HG03159 (cell line): ENCODE results near the gene GAST.
"Not testable (repeated sequence)": the region's sequence is repeated elsewhere in the genome, so short reads cannot be mapped to it uniquely, and the experiment has no call there.

ENCODE experiments used
- ATAC-seq: cut with Tn5 transposase; IDR thresholded peaks from one replicate; pipeline ENCODE4 v1.9.1; 2021; ENCODE audit warnings: mild to moderate bottlenecking, moderate library complexity; ENCODE audit not compliant: unreplicated experiment

The GAST gene, protein sequence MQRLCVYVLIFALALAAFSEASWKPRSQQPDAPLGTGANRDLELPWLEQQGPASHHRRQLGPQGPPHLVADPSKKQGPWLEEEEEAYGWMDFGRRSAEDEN

DNA sequence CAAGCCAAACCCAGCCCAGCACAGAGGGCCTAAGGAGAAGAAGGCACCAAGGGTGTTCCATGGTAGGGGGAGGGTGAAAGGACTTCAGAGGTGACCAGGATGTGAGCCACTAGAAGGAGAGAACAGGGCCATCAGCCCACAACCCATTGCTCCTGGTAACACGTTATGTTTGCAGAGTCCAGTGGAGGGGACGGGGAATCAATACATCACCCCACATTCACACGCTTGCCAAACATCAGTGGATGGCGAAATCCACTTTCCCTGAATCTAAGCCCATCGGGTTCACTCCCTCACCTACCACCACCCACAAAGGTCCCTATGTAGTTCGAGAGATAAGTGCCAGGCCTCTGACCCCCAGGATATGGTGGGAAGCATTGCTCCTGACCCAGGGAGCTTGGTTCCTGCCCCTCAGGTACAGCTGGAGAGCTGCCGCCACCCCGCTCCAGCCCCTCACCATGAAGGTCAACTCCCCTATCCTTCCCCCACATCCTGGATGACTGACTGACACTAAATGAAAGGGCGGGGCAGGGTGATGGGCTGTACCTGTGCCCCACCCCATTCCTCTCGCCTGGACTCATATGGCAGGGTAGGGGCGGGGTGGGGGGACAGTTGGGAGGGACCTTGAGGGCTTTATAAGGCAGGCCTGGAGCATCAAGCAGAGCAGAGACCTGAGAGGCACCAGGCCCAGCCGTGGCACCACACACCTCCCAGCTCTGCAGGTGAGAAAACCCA, at the start of gene GAST:
GAST (plus strand) TSS at position 663 of the 732 bp plus-strand sequence. CDS start 3,106 bp downstream, outside the sequence.
- ATAC-seq = no peak

DNA sequence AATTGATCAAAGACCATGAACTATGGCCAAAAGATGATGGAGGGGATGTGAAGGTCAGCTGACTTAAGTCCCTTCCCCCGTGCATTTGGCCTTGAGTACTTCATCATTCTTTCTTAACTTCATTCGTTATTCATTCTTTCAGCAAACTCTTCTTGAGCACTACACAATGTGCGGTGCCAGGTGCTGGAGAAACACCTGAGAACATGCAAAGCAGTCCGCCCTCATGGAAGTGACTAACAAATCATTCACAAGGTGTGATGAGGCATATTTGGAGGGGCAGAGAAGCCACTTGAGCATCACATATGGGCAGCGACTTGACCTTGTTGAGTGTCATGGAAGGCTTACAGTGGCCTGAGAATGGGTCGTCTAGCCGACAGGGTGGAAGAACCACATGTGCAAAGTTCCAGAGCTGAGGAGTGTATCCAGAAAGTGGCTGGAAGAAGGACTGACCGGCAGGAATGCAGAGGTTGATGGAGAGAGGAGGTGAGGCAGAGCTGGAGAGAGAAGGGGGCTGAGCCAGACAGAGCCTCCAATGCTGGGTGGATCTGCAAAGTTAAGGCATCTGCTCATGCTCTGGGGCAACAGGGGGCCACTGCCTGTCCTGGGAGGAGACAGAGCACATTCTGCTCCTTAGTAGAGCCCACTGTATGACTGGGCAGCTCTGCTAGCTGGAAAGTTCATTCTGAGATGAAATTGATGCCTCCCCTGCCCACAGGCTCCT, 48.5 kb upstream of the GAST start:
- ATAC-seq = no peak

GRCh38 chr17:41664172-41664457, 48.0 kb upstream of the GAST start:
- ATAC-seq = no peak

DNA sequence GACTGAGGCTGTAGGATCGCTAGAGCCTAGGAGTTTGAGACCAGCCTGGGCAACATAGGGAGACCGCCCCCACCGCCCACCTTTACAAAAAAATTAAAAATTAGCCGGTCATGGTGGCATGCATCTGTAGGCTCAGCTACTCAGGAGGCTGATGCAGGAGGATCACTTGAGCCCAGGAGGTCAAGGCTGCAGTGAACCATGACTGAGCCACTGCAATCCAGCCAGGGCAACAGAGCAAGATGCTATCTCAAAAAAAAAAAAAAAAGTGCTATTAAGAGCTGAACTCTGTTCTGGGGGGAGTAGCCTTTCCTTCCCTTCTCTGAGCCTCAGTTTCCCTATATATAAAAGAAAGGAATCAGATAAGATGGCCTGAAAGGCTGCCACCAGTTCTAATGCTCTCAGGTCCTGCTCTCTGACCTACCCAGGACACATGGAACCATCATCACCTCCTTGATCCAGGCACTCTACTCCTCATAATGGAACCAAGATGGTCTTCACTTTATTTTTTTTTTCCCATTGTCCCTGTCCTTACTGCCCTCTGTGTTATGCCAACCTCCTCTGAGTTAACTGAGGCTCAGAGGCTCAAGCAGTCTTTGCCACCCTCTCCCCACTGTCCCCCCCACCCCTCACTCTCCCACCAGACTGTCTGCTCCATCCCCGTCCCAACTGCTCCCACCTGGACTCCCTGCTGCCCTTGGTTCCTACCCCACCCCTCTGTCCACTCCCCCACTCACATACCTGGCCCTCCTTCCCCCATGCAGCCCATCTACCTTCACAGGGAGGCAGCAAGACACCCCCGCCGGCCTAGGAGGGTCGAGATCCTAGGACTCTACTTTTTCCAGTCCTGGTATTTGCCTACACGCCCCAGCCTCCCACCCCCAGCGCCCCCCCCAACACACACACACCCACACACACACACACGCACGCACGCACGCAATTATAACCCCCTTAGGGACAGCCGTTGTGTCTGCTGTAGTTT, 47.3 kb upstream of the GAST start:
- no peak for ATAC-seq

- ATAC-seq = peak; percentile 58
Observed at GRCh38 chr17:41665566-41666236, 46.4 kb upstream of the GAST start.

DNA sequence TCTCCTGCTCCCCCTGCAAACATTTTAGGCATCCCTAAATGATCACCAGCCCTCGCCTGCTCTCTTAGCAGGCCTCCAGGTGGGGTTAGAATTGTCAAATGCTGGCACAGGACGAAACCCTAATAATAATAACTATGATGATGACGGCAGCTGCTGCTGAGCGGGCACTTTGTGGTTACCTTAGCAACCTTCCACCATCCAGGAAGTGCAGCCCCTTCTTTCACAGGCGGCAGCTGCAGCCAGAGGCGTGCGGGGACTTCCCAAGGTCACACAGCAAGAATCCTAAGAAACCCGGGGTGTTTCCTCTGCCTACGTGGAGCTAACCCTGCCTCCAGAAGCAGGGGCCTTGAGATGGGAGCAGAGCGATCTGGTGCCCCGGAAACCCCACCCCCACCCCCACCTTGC, 45.9 kb upstream of the GAST start:
- peak; percentile 36 for ATAC-seq

DNA sequence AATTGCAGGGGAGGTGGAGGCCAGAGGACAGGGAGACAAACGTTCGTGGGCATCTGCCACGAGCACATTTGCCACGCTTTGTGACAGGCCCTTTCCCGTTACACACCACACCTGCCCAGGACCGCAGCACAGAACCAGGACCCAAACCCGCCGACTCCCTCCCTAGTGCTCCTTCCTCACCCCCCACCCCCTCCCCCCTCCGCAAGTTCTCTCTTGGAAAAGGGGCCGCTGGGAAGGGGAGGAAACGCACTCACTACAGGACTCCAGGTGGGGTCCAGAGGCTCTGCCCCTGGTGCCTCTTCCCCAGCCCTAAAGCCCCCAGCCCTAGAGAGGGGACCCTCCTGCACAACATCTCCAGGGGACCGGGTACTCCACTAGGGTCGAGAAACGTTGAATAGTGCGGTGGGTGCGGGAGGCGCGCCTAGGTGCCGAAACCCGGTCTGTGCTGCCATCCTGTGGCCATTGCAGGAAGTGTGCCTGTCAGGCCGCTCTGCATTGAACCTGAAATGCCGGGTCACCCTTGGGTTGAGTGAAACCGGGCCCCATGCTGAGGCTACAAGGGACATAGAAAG, 45.3 kb upstream of the GAST start:
- ATAC-seq = peak; percentile 40

DNA sequence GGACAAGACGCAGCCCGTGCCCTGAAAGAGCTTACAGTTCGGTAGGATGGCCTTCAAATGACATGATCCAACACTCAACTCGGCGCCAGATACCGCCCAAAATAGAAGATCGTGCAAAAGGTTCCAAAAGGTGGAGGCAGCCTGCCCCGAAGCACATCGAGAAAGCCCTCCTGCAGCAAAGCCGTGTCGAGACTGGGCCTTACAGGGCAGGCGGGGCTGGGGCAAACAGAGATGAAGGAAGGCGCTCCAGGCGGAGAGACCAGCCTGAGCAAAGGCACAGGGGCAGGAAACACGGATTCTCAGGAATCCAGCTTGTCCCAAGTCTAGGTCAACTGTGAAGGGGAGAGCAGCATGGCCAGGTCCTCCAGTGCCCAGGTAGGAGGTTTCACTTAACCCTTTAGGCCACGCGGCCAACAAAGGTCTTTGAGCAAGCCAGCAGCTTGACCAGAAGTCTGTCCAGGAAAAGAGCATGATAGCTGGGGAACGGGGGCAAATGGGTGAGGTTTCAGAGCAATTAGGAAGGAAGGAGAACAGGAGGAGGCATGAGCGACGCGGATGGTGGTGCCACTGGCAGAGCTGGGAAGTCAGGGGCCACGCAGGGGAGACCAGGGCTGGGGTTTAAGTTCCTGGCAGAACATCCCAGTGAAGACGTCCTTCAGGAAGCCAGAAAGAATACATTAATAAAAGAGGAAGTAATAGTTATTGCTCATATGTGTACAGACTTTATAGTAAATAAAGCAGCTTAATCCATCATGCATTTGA, 44.7 kb upstream of the GAST start:
- no peak for ATAC-seq

- ATAC-seq = no peak
Observed at GRCh38 chr17:41672153-41672552, 40.0 kb upstream of the GAST start.

DNA sequence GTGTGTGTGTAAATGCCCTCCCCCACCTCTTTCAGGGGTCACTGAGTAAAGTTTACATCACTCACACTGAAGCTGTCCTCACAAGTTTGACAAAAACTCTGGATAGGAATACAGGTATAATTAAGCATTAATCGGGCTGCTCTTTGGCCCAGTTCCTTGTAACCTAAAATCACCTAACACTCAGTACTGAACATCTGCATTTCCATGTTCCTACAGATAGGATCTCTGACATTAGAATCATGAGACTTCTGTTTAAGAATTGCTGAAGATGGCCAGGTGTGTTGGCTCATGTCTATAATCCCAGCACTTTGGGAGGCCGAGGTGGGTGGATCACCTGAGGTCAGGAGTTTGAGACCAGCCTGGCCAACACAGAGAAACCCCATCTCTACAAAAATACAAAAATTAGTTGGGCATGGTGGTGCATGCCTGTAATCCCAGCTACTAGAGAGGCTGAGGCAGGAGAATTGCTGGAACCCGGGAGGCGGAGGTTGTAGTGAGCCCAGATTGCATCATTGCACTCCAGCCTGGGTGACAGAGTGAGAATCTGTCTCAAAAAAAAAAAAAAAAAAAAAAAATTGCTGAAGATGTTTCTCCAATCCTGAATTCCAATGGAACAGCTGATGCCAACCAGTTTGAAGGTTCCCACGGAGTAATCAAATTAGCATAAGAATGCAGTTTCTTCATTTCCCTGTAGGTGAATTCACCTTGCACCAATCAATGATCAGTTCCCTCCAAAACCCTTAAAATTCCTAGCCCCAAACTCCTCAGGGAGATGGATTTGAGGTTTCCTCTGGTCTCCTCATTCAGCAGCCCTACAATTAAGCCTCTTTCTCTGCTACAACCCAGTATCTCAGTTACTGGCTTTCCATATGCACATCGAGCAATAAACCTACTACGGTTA, 36.7 kb upstream of the GAST start:
- not testable (repeated sequence) for ATAC-seq

GRCh38 chr17:41676058-41676419, 36.1 kb upstream of the GAST start:
- ATAC-seq = no peak

- no peak for ATAC-seq
Observed at GRCh38 chr17:41678411-41678906, 33.7 kb upstream of the GAST start.

DNA sequence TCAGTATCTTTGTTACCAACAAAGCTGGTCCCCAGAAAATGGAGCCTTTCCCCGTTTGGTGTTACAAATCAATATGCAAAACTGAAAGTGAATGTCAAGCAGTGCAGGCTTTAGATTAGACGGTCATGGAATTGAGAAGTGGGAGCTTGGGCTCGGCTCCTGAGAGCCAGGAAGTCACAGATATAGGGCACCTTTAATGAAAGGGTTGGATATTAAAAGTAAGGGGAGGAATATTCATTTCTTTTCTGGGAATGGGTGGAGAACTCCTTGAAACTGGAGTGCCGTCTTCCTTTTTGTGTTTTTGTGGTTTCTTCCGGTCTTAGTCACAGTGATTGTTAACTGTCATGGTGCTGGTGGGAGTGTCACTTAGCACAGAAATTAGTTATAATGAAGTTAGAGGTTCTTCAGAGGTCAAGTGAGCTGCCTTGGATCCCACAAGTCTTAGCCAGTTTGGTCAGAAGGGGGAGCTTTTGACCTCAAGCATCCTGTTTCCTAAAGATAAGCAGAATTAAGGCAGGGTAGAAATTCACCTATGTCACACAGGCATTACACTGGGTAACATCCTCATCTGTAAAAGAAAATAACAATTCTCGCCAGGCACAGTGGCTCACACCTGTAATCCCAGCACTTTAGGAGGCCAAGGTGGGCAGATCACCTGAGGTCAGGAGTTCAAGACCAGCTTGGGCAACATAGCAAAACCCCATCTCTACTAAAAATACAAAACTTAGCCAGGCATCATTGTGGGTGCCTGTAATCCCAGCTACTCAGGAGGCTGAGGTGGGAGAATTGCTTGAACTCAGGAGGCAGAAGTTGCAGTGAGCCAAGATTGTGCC, 33.0 kb upstream of the GAST start:
- ATAC-seq = peak; percentile 60

DNA sequence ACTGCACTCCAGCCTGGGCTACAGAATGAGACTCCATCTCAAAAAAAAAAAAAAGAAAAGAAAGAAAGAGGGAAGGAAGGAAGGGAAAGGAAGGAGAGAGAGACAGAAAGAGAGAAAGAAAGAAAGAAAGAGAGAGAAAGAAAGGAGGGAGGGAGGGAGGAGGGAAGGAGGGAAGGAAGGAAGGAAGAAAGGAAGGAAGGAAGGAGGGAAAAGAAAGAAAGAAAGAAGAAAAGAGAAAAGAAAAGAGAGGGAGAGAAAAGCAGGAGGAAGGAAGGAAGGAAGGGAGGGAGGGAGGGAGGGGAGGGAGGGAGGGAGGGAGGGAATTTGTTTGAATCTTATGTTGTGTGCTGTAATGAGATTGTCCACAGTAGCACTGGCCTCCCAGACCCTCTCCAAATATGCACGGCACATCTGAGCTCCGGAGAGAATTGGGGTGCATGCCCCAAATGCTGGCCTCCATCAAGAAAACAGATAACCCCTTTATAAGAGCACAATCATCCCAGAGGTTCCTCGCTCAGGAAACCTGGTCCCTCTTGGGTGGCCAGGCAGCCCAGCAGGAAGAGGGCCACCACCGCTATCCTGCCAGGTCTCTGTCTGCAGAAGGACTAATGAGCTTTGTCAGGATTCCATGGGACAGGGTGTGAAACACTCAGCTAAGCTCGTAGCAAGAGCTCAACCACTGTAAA, 32.2 kb upstream of the GAST start:
- ATAC-seq = no peak

GRCh38 chr17:41680426-41681040, 31.6 kb upstream of the GAST start:
- no peak for ATAC-seq

DNA sequence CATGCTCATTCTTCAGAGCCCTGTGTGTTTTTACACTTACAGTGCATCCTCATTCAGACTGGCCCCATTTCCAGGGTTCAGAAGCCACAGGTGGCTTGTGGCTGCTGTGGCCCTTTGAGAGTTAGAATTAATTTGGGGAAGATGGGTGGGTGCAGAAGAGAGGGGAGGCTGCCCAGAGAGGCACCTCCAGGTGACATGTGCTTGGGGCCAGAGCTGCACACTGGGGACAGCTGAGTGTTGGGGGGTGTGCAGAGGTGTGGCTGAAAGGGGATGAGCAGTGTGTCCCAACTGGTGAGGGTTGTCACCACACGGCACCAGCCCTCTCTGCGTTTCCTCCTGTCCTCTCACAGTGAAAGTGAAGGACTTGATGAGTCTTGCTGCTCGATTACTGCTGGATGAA, 30.4 kb upstream of the GAST start:
- no peak for ATAC-seq

DNA sequence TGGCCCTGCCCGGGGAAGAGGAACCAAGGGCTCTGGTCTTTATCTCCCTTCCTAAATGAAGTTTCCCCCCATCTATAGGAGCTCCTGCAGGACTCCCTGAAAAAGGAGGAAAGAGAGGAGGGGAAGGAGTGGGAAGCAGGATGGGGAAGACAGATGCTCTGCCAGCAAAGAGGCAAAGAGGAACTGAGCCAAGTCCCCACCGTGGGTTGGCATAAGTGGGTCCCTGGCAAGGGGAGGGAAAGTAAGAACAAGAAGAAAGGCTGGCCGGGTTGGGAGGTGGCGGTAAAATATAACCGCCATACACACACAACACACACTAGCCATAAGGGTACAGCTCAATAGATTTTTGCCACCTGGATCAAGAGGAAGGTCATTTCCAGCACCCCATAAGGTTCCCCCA, 29.5 kb upstream of the GAST start:
- no peak for ATAC-seq
